H9 (cell line): ENCODE results near the gene TMEM81. TPM values are rescaled to one million over a fixed set of nuclear protein-coding genes. Genes with fewer than 3 reads are reported as not detected.

Source experiments
- DNase-seq: peaks from one replicate; pipeline ENCODE4 v3.0.0-alpha.2; 2017
- H2AFZ ChIP-seq: one replicate; pipeline ENCODE4 v1.6.1; 2013; ENCODE audit warnings: mild to moderate bottlenecking, low read length, control low read depth, moderate library complexity
- H2AK5ac ChIP-seq: 2 replicates; pipeline ENCODE4 v1.6.1; 2013; ENCODE audit warnings: low read length, control low read depth, mixed read lengths; ENCODE audit not compliant: insufficient read length
- H2BK120ac ChIP-seq: one replicate; pipeline ENCODE4 v1.6.1; 2013; ENCODE audit warnings: low read depth, mild to moderate bottlenecking, low read length, control low read depth, inconsistent platforms; ENCODE audit not compliant: poor library complexity, severe bottlenecking
- H2BK12ac ChIP-seq: 2 replicates; pipeline ENCODE4 v1.6.1; 2013; ENCODE audit warnings: low read length, control low read depth, mixed read lengths, low read depth; ENCODE audit not compliant: insufficient read length
- H2BK15ac ChIP-seq: 2 replicates; pipeline ENCODE4 v1.6.1; 2013; ENCODE audit warnings: low read depth, low read length, control low read depth
- H2BK20ac ChIP-seq: one replicate; pipeline ENCODE4 v1.6.1; 2013; ENCODE audit warnings: low read depth, mild to moderate bottlenecking, low read length, control low read depth, inconsistent platforms; ENCODE audit not compliant: poor library complexity, severe bottlenecking
- H2BK5ac ChIP-seq: 2 replicates; pipeline ENCODE4 v1.6.1; 2013; ENCODE audit warnings: low read length, control low read depth, mixed read lengths; ENCODE audit not compliant: insufficient read length
- H3K14ac ChIP-seq: 2 replicates; pipeline ENCODE4 v1.6.1; 2013; ENCODE audit warnings: low read length, control low read depth; ENCODE audit not compliant: insufficient read depth
- H3K18ac ChIP-seq: 2 replicates; pipeline ENCODE4 v1.6.1; 2013; ENCODE audit warnings: low read depth, mild to moderate bottlenecking, mixed read lengths, low read length, control low read depth; ENCODE audit not compliant: insufficient read length
- H3K23ac ChIP-seq: 2 replicates; pipeline ENCODE4 v1.6.1; 2013; ENCODE audit warnings: low read length, control low read depth, mixed read lengths, low read depth; ENCODE audit not compliant: insufficient read length
- H3K23me2 ChIP-seq: 2 replicates; pipeline ENCODE4 v1.6.1; 2013; ENCODE audit warnings: low read depth, mild to moderate bottlenecking, mixed read lengths, low read length, control low read depth; ENCODE audit not compliant: insufficient read length, poor library complexity, severe bottlenecking
- H3K27ac ChIP-seq: 2 replicates; pipeline ENCODE4 v1.5.1; 2013; ENCODE audit warnings: low read length, control low read depth, mixed read lengths, low read depth; ENCODE audit not compliant: insufficient read length
- H3K27me3 ChIP-seq: 2 replicates; pipeline ENCODE4 v1.6.1; 2013; ENCODE audit warnings: low read length, control low read depth, inconsistent platforms; ENCODE audit not compliant: insufficient read depth
- H3K4ac ChIP-seq: 2 replicates; pipeline ENCODE4 v1.6.1; 2013; ENCODE audit warnings: low read depth, mild to moderate bottlenecking, control low read depth, inconsistent platforms, low read length, moderate library complexity
- H3K4me1 ChIP-seq: 2 replicates; pipeline ENCODE4 v1.6.1; 2013; ENCODE audit warnings: low read length, control low read depth, inconsistent platforms; ENCODE audit not compliant: insufficient read depth
- H3K4me2 ChIP-seq: 2 replicates; pipeline ENCODE4 v1.6.1; 2013; ENCODE audit warnings: low read length, control low read depth, mixed read lengths; ENCODE audit not compliant: insufficient read length, insufficient read depth
- H3K56ac ChIP-seq: 2 replicates; pipeline ENCODE4 v1.6.1; 2013; ENCODE audit warnings: low read depth, mild to moderate bottlenecking, mixed read lengths, low read length, control low read depth; ENCODE audit not compliant: insufficient read length
- H3K79me1 ChIP-seq: 2 replicates; pipeline ENCODE4 v1.6.1; 2013; ENCODE audit warnings: low read depth, mild to moderate bottlenecking, moderate library complexity, low read length, control low read depth, inconsistent platforms; ENCODE audit not compliant: insufficient read depth, poor library complexity, severe bottlenecking
- H3K79me2 ChIP-seq: 2 replicates; pipeline ENCODE4 v1.6.1; 2013; ENCODE audit warnings: low read length, control low read depth, inconsistent platforms; ENCODE audit not compliant: insufficient read depth
- H3K9ac ChIP-seq: 2 replicates; pipeline ENCODE4 v1.6.1; 2013; ENCODE audit warnings: low read length, control low read depth, mixed read lengths; ENCODE audit not compliant: insufficient read length; ENCODE audit errors: extremely low read depth
- H3K9me3 ChIP-seq: one replicate; pipeline ENCODE4 v1.6.1; 2013; ENCODE audit warnings: low read depth, low read length, inconsistent platforms; ENCODE audit not compliant: control insufficient read depth
- H3T11ph ChIP-seq: one replicate; pipeline ENCODE4 v1.6.1; 2013; ENCODE audit warnings: mild to moderate bottlenecking, low read length, control low read depth, inconsistent platforms
- H4K20me1 ChIP-seq: one replicate; pipeline ENCODE4 v1.6.1; 2013; ENCODE audit not compliant: control insufficient read depth, insufficient read length, insufficient read depth
- H4K5ac ChIP-seq: 2 replicates; pipeline ENCODE4 v1.6.1; 2013; ENCODE audit warnings: low read depth, mild to moderate bottlenecking, mixed read lengths, low read length, control low read depth; ENCODE audit not compliant: insufficient read length
- H4K8ac ChIP-seq: replicated peaks from 2 replicates; pipeline ENCODE4 v1.6.1; 2013; ENCODE audit warnings: low read length, control low read depth, mixed read lengths, low read depth; ENCODE audit not compliant: insufficient read length
- H4K91ac ChIP-seq: 2 replicates; pipeline ENCODE4 v1.6.1; 2013; ENCODE audit warnings: low read depth, mild to moderate bottlenecking, moderate library complexity, mixed read lengths, low read length, control low read depth; ENCODE audit not compliant: insufficient read length
- H3K27ac Mint-ChIP-seq, 3 experiments: 2 replicates in 2 of 3; 3 replicates in 1 of 3; pipeline ENCODE4 v1.8.0; 2020 to 2021; ENCODE audit warnings: mixed read lengths in 3 of 3, mild to moderate bottlenecking in 1 of 3, moderate library complexity in 1 of 3
- H3K27me3 Mint-ChIP-seq: 2 replicates; pipeline ENCODE4 v1.8.0; 2021; ENCODE audit warnings: low read depth, mild to moderate bottlenecking, moderate library complexity, mixed read lengths
- H3K36me3 Mint-ChIP-seq, 3 experiments: 2 replicates in 2 of 3; 3 replicates in 1 of 3; pipeline ENCODE4 v1.8.0; 2020 to 2021; ENCODE audit warnings: low read depth in 3 of 3, mixed read lengths in 3 of 3; ENCODE audit not compliant: insufficient read depth in 1 of 3
- H3K4me1 Mint-ChIP-seq, 2 experiments: 2 replicates each; pipeline ENCODE4 v1.8.0; 2020; ENCODE audit warnings: mixed read lengths in 2 of 2
- H3K4me3 Mint-ChIP-seq, 2 experiments: 2 replicates in 1 of 2; 3 replicates in 1 of 2; pipeline ENCODE4 v1.8.0; 2020 to 2021; ENCODE audit warnings: mild to moderate bottlenecking in 2 of 2, mixed read lengths in 2 of 2, moderate library complexity in 1 of 2
- H3K9me3 Mint-ChIP-seq, 2 experiments: 2 replicates in 1 of 2; 3 replicates in 1 of 2; pipeline ENCODE4 v1.8.0; 2020; ENCODE audit warnings: mild to moderate bottlenecking in 2 of 2, mixed read lengths in 2 of 2, moderate library complexity in 1 of 2
- CTCF ChIP-seq: fragments of 200-600 bp; sonication (generic); conservative IDR thresholded peaks from 3 replicates; pipeline ENCODE4 v1.8.0; 2021; ENCODE audit warnings: antibody characterized with exemption, mild to moderate bottlenecking
- WGBS: extraction: QIAGEN DNeasy Blood & Tissue Kit; methylation state at CpG from one replicate; pipeline ENCODE4 v1.1.7; 2013; ENCODE audit warnings: missing lambda C conversion rate, low lambda C conversion rate, mixed read lengths; ENCODE audit not compliant: insufficient read length; ENCODE audit errors: extremely low coverage; 5-methylcytosine and 5-hydroxymethylcytosine counted together
- total RNA-seq: library from RNA; stranded (reverse); gene quantifications from 2 replicates; pipeline ENCODE4 v1.2.1, GENCODE V29; 2021

Gene TMEM81
- total RNA-seq, 1 experiment from 2014 or later = 3.0 TPM

GRCh38 chr1:205053296-205053695, 31.0 kb downstream of the TMEM81 start:
- TF ChIP-seq CTCF = no peak
- Mint-ChIP-seq H3K36me3 (no peaks in the 10 kb centered on the region), H3K4me1 (peaks cover 4 to 26% of the 10 kb centered on the region in 2 experiments), H3K27me3 (peaks cover 7% of the 10 kb centered on the region), H3K9me3 (no peaks in the 10 kb centered on the region), H3K4me3 (no peak overlapping the region), H3K27ac (no peak overlapping the region; a peak in 1 of 7 replicates)
- Histone ChIP-seq H3K18ac (no peak overlapping the region), H3K27me3 (no peaks in the 10 kb centered on the region), H3K79me1 (no peaks in the 10 kb centered on the region), H3K27ac (no peak overlapping the region), H3K9ac (no peak overlapping the region), H2BK20ac (no peak overlapping the region), H3K14ac (no peak overlapping the region), H3K56ac (no peak overlapping the region), H2BK15ac (no peak overlapping the region), H3K4me2 (no peak overlapping the region), H2BK12ac (no peak overlapping the region), H4K5ac (no peak overlapping the region), H4K8ac (no peak overlapping the region), H2BK5ac (no peak overlapping the region), H4K91ac (no peak overlapping the region), H3K4me1 (no peaks in the 10 kb centered on the region), H3T11ph (no peak overlapping the region), H3K23me2 (no peaks in the 10 kb centered on the region), H3K79me2 (no peaks in the 10 kb centered on the region), H2AK5ac (no peak overlapping the region), H3K9me3 (no peaks in the 10 kb centered on the region), H2AFZ (no peak overlapping the region), H2BK120ac (no peak overlapping the region), H4K20me1 (no peaks in the 10 kb centered on the region), H3K4ac (no peak overlapping the region), H3K23ac (no peak overlapping the region)
- no CpG with 5 or more reads among the region's 5 CpGs for WGBS
- DNase-seq = no peak
